NOMO-1 (cell line): Measurements from ENCODE around the gene ARHGEF38.
"Not testable (repeated sequence)": the region's sequence is repeated elsewhere in the genome, so short reads cannot be mapped to it uniquely, and the experiment has no call there.

ENCODE experiments used
- DNase-seq, 2 experiments: peaks; one replicate each; lab custom pipeline; 2025; ENCODE audit not compliant: unreplicated experiment in 2 of 2; lab: John Stamatoyannopoulos, UW

Gene ARHGEF38

DNA sequence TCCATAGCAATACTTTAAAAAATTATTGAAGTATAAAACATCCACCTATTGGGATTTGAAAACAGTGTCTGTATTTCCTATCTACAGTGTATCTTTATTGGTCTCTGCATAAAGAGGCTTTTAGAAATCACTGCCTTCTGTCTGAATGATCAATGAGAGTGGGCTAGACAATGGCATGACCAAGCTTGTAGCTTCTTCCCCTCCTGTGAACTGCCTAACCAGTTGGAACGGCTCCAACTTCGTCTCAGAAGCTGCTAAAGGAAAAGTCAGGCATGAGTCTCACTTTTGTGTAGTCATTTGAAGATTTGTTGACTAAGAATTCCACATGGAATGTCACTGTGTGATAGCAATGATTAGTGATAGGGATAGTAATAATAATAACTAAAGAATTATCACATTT, 91.8 kb downstream of the ARHGEF38 start:
- DNase-seq, result no peak

DNA sequence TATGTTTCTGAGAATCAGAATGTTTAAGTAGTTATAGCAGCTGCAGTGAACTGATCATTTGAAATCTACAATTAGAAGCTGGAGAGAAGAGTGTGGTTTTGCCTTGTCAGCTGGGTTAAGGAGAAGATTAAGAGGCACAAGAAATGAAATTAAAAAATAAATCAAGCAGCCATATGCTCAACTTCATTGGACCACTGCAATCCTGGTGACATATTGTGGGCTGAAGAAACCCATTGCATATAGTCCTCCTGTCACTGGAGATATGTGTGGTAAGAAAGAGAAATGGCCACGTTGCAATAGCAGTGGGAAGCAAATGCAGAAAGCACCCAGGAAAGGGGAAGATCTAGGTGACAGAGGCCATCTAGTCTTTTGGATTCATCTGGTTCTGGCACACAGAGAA, 93.0 kb downstream of the ARHGEF38 start:
- no peak for DNase-seq

- DNase-seq, result no peak
Measured at GRCh38 chr4:105650190-105650589, 97.8 kb downstream of the ARHGEF38 start.

DNA sequence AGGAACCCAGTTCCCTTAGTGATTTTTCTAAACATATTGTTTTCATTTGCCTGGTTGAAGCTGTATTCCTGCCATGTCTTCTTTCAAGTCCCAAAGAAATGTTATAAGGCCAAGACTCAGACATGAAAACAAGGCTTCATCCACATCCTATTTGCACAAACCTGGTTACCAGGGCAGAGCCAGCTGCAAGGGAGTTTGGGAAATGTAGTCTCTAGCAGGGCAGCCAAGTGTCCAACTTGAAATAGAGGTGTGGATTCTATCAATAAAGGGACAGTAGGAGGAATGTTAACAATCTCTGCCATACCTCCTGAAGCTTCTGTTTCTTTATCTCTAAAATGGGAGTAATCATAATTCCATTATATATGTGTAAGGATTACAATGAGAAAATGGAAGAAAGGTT, 99.5 kb downstream of the ARHGEF38 start:
- no peak for DNase-seq

- no peak for DNase-seq
Measured at GRCh38 chr4:105652286-105652888, 100.0 kb downstream of the ARHGEF38 start.

- DNase-seq, result no peak
Measured at GRCh38 chr4:105657117-105657765, 104.8 kb downstream of the ARHGEF38 start.

DNA sequence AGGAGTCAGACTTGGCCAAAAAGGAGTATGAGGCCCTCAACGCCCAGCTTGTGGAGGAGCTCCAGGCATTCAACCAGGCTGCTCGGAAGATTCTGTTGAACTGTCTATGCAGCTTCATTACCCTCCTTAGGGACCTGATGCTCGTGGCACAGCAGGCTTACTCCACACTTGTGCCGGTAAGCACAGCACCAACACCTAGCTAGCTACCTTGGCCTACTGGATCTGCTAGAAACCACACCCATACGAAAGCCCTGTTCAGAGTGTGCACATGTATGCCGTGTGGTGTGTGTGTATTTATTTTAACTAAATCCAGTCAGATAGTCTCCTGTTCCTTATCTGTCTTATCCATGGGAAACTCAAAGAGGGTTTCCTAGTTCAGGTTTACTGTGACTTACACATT, 106.8 kb downstream of the ARHGEF38 start:
- no peak for DNase-seq

DNA sequence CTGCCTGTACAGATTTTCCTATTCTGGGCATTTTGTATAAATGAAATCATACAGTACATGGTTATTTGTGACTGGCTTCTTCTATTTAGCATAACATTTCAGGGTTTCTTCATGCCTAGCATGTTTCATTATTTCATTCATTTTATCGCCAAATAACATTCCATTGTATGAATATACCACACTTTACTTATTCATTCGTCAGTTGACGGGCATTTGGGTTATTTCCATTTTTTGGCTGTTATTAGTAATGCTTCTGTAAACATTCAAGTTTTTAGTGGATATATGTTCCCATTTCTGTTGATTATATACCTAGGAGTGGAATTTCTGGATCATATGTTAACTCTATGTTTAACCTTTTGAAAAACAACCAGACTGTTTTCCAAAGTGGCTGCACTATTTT, 108.6 kb downstream of the ARHGEF38 start:
- DNase-seq, result no peak

- peak in 1 of 2 experiments; percentile 3 for DNase-seq
Measured at GRCh38 chr4:105662935-105663675, 110.7 kb downstream of the ARHGEF38 start.

GRCh38 chr4:105666693-105667092, 114.3 kb downstream of the ARHGEF38 start:
- DNase-seq, result peak in 1 of 2 experiments; percentile 57

GRCh38 chr4:105670684-105671083, 118.3 kb downstream of the ARHGEF38 start:
- no peak for DNase-seq

DNA sequence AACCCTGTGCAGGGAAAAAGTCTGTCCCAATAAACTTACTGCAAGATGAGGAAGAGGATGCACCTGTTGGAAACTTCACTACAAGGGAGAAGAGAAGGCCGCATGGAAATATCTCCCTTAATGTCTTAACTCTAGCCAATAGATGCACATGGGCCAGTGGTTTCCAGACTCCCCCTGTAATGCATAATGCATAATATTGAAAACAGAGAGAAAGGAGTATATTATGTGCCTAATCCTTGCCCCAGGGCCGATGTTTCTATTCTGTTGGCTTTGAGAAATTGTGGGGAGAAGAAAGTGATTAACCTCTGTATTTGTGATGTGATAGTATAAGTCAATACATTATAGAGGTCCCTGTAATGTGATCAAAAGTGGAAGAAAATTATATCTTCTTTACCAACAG, 118.9 kb downstream of the ARHGEF38 start:
- no peak for DNase-seq

- DNase-seq, result no peak
Measured at GRCh38 chr4:105674011-105674410, 121.6 kb downstream of the ARHGEF38 start.

GRCh38 chr4:105677709-105678108, 125.3 kb downstream of the ARHGEF38 start:
- DNase-seq, result no peak

DNA sequence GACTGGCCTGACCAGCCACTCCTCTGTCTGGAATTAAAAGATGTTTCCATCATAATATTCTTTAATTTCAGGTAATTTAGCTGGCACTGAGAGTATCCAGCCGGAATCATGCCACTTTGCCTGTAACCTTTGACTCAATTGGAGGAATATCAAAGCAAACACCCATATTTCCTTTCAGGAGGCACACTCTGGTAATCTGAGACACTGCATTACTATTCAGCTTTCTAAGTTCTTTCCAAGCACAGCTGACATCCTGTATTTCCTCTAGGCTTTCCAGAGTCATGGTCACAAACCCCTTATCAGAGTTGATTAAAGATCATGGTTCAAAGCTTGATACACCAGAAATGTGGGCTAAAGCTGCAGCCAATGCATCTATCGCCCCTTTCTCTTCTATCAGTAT, 126.8 kb downstream of the ARHGEF38 start:
- DNase-seq, result no peak

- DNase-seq, result no peak
Measured at GRCh38 chr4:105683038-105683437, 130.6 kb downstream of the ARHGEF38 start.

GRCh38 chr4:105686571-105686970, 134.2 kb downstream of the ARHGEF38 start:
- DNase-seq, result no peak

DNA sequence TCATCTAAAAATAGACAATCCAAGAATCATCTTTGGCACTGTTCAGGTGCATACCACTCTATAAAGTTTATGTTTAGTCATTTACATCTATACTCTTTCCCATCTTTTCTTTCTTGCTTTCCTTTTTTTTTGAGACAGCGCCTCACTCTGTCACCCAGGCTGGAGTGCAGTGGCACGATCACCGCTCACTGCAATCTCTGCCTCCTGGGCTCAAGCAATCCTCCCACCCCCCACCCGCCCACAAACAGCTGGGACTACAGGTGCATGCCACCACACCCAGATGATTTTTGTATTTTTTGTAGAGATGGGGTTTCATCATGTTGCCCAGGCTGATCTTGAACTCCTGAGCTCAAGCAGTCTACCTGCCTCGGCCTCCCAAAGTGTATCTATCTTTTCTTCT, 142.4 kb downstream of the ARHGEF38 start:
- DNase-seq, result not testable (repeated sequence)

GRCh38 chr4:105695832-105696231, 143.4 kb downstream of the ARHGEF38 start:
- not testable (repeated sequence) for DNase-seq

DNA sequence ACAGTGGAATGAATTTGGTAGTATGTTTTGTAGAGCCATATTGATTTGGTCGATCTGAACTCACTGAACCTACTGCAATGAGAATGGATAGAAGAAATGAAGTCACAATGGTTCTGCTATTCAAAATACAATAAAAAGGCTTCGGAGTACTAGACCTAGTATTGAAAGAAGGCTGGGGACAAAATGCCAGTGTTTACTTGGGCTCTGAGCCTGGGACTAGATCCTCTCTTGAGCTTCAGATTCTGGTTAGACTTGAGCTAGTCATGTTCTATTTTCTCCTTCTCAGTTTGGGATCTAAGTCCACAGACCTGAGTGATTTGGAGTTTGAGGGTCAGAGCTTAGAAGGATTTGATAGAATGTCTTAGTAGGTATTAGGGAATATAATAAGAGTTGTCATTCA, 146.2 kb downstream of the ARHGEF38 start:
- DNase-seq, result no peak

DNA sequence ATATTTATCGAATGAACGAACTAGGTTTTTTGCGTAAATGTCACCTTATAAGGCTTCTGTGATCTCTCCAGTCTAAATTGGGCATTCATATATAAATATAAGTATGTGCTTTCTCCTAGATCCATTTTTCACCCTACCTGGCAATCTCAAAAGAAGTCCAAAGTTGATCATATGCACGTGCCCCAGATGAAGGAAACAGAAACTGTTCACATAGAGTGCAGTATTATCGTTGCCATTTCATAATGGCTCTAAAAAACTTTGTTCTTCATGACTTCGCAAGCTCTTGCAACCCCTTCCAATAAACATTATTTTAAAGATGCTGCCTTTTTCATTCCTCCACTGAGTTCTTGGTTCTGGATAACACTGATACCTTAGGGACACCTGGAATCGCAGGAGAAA, 155.4 kb downstream of the ARHGEF38 start:
- DNase-seq, result no peak
